ENCODE measurements around the gene GABRB3. TPM values are rescaled to one million over a fixed set of nuclear protein-coding genes. Genes with fewer than 3 reads are reported as not detected.

The GABRB3 gene
- total RNA-seq, 2 experiments from 2014 or later, result 0.16 TPM; not detected in 1

DNA sequence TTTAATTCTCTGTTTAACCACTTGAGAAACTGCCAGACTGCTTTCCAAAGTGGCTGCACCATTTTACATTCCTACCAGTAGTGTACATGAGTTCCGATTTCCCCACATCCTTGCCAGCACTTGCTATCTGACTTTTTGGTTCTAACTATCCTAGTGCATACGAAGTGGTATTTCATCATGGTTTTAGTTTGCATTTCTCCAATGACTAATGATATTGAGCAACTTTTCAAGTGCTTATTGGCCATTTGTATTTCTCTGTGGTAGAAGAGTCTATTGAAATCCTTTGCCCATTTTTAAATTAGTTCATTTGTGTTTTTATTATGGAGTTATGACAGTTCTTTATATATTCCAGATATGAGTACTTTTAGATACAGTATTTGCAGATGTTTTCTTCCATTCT lies 247.8 kb downstream of the GABRB3 start:
- Mint-ChIP-seq H3K27me3 (no peaks in the 10 kb centered on the region), H3K4me3 (no peak overlapping the region), H3K36me3 (ENCODE audit: low read depth) (no peaks in the 10 kb centered on the region), H3K9me3 (peaks cover 8% of the 10 kb centered on the region), H3K4me1 (ENCODE audit: low read depth) (no peaks in the 10 kb centered on the region), H3K27ac (no peak overlapping the region)
- intact Hi-C loops (cut with micrococcal nuclease), result loop anchor here (10.0 kb wide), 1 partner anchor 50 kb away; no protein-coding TSS in a partner anchor
- ChIA-PET POLR2A (no interaction called here), CTCF (no interaction called here)
- DNase-seq (no peak), ATAC-seq (no peak)
- TF ChIP-seq, protein P1, sequence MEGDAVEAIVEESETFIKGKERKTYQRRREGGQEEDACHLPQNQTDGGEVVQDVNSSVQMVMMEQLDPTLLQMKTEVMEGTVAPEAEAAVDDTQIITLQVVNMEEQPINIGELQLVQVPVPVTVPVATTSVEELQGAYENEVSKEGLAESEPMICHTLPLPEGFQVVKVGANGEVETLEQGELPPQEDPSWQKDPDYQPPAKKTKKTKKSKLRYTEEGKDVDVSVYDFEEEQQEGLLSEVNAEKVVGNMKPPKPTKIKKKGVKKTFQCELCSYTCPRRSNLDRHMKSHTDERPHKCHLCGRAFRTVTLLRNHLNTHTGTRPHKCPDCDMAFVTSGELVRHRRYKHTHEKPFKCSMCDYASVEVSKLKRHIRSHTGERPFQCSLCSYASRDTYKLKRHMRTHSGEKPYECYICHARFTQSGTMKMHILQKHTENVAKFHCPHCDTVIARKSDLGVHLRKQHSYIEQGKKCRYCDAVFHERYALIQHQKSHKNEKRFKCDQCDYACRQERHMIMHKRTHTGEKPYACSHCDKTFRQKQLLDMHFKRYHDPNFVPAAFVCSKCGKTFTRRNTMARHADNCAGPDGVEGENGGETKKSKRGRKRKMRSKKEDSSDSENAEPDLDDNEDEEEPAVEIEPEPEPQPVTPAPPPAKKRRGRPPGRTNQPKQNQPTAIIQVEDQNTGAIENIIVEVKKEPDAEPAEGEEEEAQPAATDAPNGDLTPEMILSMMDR (IDR thresholded peaks at IDR 0.05), result no peak

DNA sequence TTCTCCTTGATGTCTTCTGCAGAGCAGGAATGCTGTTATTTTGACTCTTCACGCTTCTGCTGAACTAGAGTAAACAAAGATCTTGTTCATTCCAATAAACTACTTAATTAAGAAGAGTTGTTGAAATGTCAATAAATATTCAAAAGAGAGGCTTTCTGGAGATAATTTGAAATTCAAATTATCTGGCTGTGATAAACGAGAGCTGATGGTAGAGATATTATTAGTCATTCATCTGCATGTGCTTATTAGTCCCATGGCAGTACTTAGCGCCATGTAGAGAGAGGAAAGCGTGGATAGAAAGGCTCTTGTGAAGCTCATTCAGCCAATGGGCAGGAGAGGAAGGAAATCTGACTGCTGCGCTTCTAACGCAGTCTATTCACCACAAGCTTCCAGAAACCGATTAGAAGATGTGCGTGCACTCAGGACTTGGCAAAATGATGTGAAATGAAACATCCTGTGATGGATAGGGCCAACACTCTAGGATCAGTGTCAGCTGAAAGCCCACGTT lies 251.1 kb downstream of the GABRB3 start:
- no peak overlapping the region for H3K27ac Mint-ChIP-seq
- TF ChIP-seq, protein P1 (IDR thresholded peaks at IDR 0.05), result no peak
- DNase-seq (no peak), ATAC-seq (no peak)
- no peak overlapping the region for H3K4me3 Mint-ChIP-seq
- no peaks in the 10 kb centered on the region for H3K4me1 Mint-ChIP-seq (ENCODE audit: low read depth)
- POLR2A ChIA-PET, result no interaction called here
- H3K27me3 Mint-ChIP-seq, result no peaks in the 10 kb centered on the region
- peaks cover 5% of the 10 kb centered on the region for H3K9me3 Mint-ChIP-seq
- intact Hi-C loops (cut with micrococcal nuclease), result loop anchor here (10.0 kb wide), 1 partner anchor 53 kb away; no protein-coding TSS in a partner anchor
- no peaks in the 10 kb centered on the region for H3K36me3 Mint-ChIP-seq (ENCODE audit: low read depth)
- CTCF ChIA-PET, result no interaction called here

DNA sequence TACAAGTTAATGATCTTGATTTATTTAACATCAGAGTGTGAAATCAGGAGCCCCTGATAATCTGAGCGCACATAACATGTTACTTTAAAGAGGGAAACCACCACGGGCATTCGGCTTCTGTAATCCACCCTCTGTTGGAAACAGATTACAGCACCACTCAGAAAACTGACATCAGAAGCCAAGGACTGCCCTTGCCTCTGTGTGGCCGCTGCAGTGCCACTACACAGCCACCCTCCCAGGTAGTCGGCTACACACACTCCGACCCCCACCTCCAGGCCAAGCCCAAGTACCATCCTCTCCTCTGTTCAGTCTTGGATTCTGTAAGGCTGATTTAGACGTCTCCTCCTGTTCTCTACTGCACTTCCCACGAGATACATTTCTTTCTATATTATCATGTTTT lies 251.7 kb downstream of the GABRB3 start:
- POLR2A ChIA-PET, result no interaction called here
- Mint-ChIP-seq H3K4me1 (ENCODE audit: low read depth) (no peaks in the 10 kb centered on the region), H3K27me3 (no peaks in the 10 kb centered on the region), H3K27ac (no peak overlapping the region), H3K36me3 (ENCODE audit: low read depth) (no peaks in the 10 kb centered on the region), H3K4me3 (no peak overlapping the region), H3K9me3 (peaks cover 5% of the 10 kb centered on the region)
- CTCF ChIA-PET, result no interaction called here
- DNase-seq (no peak), ATAC-seq (no peak)
- TF ChIP-seq, protein P1 (IDR thresholded peaks at IDR 0.05), result no peak
- intact Hi-C loops (cut with micrococcal nuclease), result loop anchor here (10.0 kb wide), 1 partner anchor 54 kb away; no protein-coding TSS in a partner anchor

DNA sequence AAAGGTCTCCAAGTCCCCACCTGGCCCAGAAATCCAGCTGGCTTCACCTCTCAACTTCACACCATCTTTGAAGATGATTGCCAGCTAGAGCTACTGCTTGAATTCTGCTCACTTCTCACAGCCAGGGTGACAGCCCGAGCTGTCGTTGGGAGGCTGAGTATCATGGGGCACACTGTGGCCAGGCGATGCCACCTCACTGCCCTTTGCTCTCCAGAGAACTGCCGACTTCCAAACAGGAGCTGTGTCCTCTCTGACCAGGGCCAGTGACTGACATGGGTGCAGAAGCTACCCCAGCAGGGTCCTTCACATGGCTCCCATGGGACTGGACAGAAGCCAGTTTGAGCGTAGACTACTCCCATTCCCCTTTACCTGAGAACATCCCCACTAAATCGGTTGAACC lies 254.0 kb downstream of the GABRB3 start:
- intact Hi-C loops (cut with micrococcal nuclease), result no loop called here
- ATAC-seq, result no peak
- Mint-ChIP-seq H3K27me3 (no peaks in the 10 kb centered on the region), H3K36me3 (ENCODE audit: low read depth) (no peaks in the 10 kb centered on the region), H3K4me3 (no peak overlapping the region), H3K4me1 (ENCODE audit: low read depth) (no peaks in the 10 kb centered on the region), H3K27ac (no peak overlapping the region), H3K9me3 (peaks cover 2% of the 10 kb centered on the region)
- ChIA-PET POLR2A (no interaction called here), CTCF (no interaction called here)
- TF ChIP-seq, protein P1 (IDR thresholded peaks at IDR 0.05), result no peak
- DNase-seq, result no peak

GRCh38 chr15:26516102-26516980 lies 256.5 kb downstream of the GABRB3 start:
- Mint-ChIP-seq H3K36me3 (ENCODE audit: low read depth) (no peaks in the 10 kb centered on the region), H3K9me3 (peaks cover 4% of the 10 kb centered on the region)
- CTCF ChIA-PET, result no interaction called here

More at GRCh38 chr15:26516102-26516980, 256.5 kb downstream of the GABRB3 start:
- DNase-seq (no peak), ATAC-seq (no peak)
- no peaks in the 10 kb centered on the region for H3K27me3 Mint-ChIP-seq
- intact Hi-C loops (cut with micrococcal nuclease), result no loop called here
- POLR2A ChIA-PET, result no interaction called here
- H3K4me1 Mint-ChIP-seq (ENCODE audit: low read depth), result no peaks in the 10 kb centered on the region
- no peak overlapping the region for H3K4me3 Mint-ChIP-seq
- no peak overlapping the region for H3K27ac Mint-ChIP-seq
- TF ChIP-seq, protein P1 (IDR thresholded peaks at IDR 0.05), result no peak

Data from activated CD8-positive, alpha-beta T cell treated with anti-CD3 and anti-CD28 coated beads for 36 hours (primary cell).